Aorta (tissue), 5 donors: ENCODE measurements around the gene IFIH1. TPM values are rescaled to one million over a fixed set of nuclear protein-coding genes. Genes with fewer than 3 reads are reported as not detected.
A peak's percentile ranks its signal among the peaks of the same experiment; 100 is the strongest.

Experiments
- ATAC-seq: fragments of 200-7000 bp; cut with Tn5 transposase; one replicate; pipeline ENCODE4 v1.9.1; 2022; ENCODE audit warnings: moderate library complexity; ENCODE audit not compliant: low FRiP score
- DNase-seq, 2 donors: peaks; one replicate each; pipeline ENCODE4 v3.0.0-alpha.2; 2020
- H3K27ac ChIP-seq, 2 donors: one replicate each; pipeline ENCODE4 v1.5.1; 2013; ENCODE audit warnings: low read length in 2 of 2, mild to moderate bottlenecking in 2 of 2, moderate library complexity in 2 of 2, control low read depth in 1 of 2, inconsistent platforms in 1 of 2, low read depth in 1 of 2
- H3K27me3 ChIP-seq, 2 donors: one replicate each; pipeline ENCODE4 v1.6.1; 2013; ENCODE audit warnings: control low read depth in 1 of 2, low read length in 1 of 2, mild to moderate bottlenecking in 1 of 2, moderate library complexity in 1 of 2; ENCODE audit not compliant: insufficient read depth in 2 of 2, control insufficient read depth in 1 of 2
- H3K36me3 ChIP-seq, 2 donors: one replicate each; pipeline ENCODE4 v1.6.1; 2013; ENCODE audit warnings: control low read depth in 1 of 2, low read length in 1 of 2, mild to moderate bottlenecking in 1 of 2; ENCODE audit not compliant: insufficient read depth in 2 of 2, control insufficient read depth in 1 of 2
- H3K4me1 ChIP-seq, 2 donors: one replicate each; pipeline ENCODE4 v1.6.1; 2013; ENCODE audit warnings: low read length in 2 of 2, control low read depth in 1 of 2, mild to moderate bottlenecking in 1 of 2, moderate library complexity in 1 of 2; ENCODE audit not compliant: insufficient read depth in 2 of 2, control insufficient read depth in 1 of 2
- H3K4me3 ChIP-seq, 2 donors: one replicate each; pipeline ENCODE4 v1.5.1; 2013; ENCODE audit warnings: low read length in 2 of 2, control low read depth in 1 of 2, mild to moderate bottlenecking in 1 of 2
- H3K9me3 ChIP-seq: one replicate; pipeline ENCODE4 v1.6.1; 2013; ENCODE audit warnings: mild to moderate bottlenecking, low read length; ENCODE audit not compliant: control insufficient read depth
- WGBS, 2 donors: extraction: QIAGEN DNeasy Blood & Tissue Kit; methylation state at CpG; one replicate each; pipeline ENCODE4 v1.1.7; 2013; 5-methylcytosine and 5-hydroxymethylcytosine counted together
- intact Hi-C, 2 donors: fragments of 100-400 bp; cut with DNase I; formaldehyde crosslinking; loops; one replicate each; pipeline versions ENCODE4 v1.14.2 to v1.15.0; 2022
- polyA plus RNA-seq, 2 donors: library from polyadenylated mRNA; stranded (reverse); fragments of 200-250 nt; gene quantifications; one replicate each; pipeline ENCODE4 v1.2.3, GENCODE V29; 2013
- total RNA-seq, 2 donors: library from RNA; stranded (reverse); fragmentation: NEBNext Ultra II Directional; extraction: Animal tissue kit (Norgen Biotek cat#: 25700); gene quantifications; one replicate each; pipeline ENCODE4 v1.2.1, GENCODE V29; 2021
- donor health status: healthy with polysubstance abuse.
- donor health status: Bipolar disorder and iron deficiency.
- donor health status: DM: no; HTN: no; CAD: no.
- donor health status: DM: no; HTN: no; CAD: no.
- donor health status: DM: yes; HTN: yes; CAD: no.

Gene IFIH1
- total and polyA plus RNA-seq, 4 donors, result 6.5 to 22.1 (median 12.6) TPM

DNA sequence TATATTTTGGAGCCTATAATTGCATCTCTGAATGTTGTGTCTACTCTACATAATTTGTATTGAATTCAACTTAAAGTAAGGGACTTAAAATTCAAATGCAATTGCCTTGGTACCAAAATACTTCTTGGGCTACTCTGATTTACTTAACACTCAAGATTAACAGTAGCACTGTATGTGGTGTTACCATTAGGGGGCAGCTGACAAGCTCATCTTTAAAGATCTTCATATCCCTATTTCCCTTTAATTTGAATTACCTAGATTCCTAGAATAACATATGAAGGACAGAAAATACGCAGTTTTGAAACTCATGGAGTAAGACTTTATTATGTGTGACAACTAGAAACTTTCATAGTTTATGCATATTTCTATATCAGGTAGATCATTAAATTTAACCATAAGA, 37.8 kb downstream of the IFIH1 start:
- Histone ChIP-seq H3K36me3 (peaks cover 0 to 3% of the 10 kb centered on the region in 2 donors), H3K27ac (no peak overlapping the region), H3K4me1 (no peaks in the 10 kb centered on the region), H3K9me3 (no peaks in the 10 kb centered on the region), H3K27me3 (no peaks in the 10 kb centered on the region), H3K4me3 (no peak overlapping the region)
- intact Hi-C loops, result no loop called here
- DNase-seq, result no peak
- ATAC-seq, result no peak
- 98% methylated on average over 1 of the region's 1 CpG for WGBS, 2 donors

DNA sequence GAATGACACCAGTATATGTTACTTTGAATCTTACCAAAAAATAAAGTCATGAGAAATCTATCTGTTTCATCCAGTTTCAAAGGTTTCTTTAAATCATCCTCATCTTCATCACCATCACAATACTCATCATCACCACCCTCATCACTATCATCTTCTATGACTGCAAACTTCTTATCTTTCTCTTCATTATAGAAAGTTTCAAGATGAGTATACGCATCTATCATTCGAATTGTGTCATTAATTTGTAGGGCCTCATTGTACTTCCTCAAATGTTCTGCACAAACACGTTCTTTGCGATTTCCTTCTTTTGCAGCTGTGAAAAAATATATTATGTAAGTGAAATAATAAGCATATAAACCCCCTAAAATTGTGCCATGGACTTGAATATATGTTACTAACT, 41.1 kb downstream of the IFIH1 start:
- intact Hi-C loops, result no loop called here
- H3K9me3 ChIP-seq, result no peaks in the 10 kb centered on the region
- H3K27ac ChIP-seq, result no peak overlapping the region
- no peaks in the 10 kb centered on the region for H3K4me1 ChIP-seq
- peaks cover 3% of the 10 kb centered on the region in 2 donors for H3K36me3 ChIP-seq
- no peak overlapping the region for H3K4me3 ChIP-seq
- DNase-seq (no peak), ATAC-seq (no peak)
- H3K27me3 ChIP-seq, result no peaks in the 10 kb centered on the region
- WGBS, 2 donors, result 90 to 93% methylated on average over 4 of the region's 4 CpGs

DNA sequence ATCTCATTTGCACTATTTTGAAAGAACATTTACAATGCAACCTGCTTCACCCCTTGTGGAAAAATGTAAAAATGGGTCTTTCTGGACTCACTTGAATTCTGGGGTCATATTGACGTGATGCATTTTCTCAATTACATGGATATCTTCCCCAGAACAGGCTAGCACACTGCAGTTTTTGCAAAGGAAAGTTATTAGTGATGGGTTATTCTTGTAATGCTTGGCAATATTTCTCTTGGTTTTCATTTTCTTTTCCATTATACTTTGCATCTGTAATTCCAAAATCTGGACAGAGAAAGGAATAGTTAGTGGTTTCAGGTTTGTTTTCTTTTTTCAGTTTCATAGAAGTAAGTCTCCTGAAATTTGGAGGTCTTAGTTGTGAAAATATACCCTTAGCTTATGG, 50.5 kb downstream of the IFIH1 start:
- no peak overlapping the region for H3K4me3 ChIP-seq
- H3K4me1 ChIP-seq, result no peaks in the 10 kb centered on the region
- DNase-seq (no peak), ATAC-seq (no peak)
- H3K9me3 ChIP-seq, result no peaks in the 10 kb centered on the region
- H3K36me3 ChIP-seq, result peaks cover 2 to 3% of the 10 kb centered on the region in 2 donors
- 94 to 98% methylated on average over 1 of the region's 1 CpG for WGBS, 2 donors
- no peaks in the 10 kb centered on the region for H3K27me3 ChIP-seq
- intact Hi-C loops, result no loop called here
- no peak overlapping the region for H3K27ac ChIP-seq

DNA sequence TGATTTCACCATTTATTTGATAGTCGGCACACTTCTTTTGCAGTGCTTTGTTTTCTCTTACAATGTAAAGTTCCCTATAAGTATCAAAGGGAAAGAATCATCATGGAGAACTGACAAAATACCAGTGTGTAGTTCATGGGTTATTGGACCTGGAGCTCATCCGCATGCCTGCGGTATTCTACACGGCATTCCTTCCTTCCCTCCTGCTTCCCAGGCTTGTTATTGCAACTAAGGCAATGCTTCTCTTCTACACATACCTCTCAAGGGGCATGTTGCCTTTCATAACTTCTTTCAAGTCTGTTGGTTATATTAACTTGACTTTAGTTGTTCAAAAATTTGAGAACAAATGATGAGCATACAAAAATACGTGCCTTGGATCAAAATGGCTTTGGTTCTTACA, 51.0 kb downstream of the IFIH1 start:
- intact Hi-C loops, result no loop called here
- DNase-seq (no peak), ATAC-seq (no peak)
- H3K4me3 ChIP-seq, result no peak overlapping the region
- H3K9me3 ChIP-seq, result no peaks in the 10 kb centered on the region
- no peak overlapping the region for H3K27ac ChIP-seq
- WGBS, 2 donors, result 84 to 86% methylated on average over 5 of the region's 5 CpGs
- no peaks in the 10 kb centered on the region for H3K27me3 ChIP-seq
- H3K36me3 ChIP-seq, result peaks cover under 1 to 2% of the 10 kb centered on the region in 2 donors
- no peaks in the 10 kb centered on the region for H3K4me1 ChIP-seq

DNA sequence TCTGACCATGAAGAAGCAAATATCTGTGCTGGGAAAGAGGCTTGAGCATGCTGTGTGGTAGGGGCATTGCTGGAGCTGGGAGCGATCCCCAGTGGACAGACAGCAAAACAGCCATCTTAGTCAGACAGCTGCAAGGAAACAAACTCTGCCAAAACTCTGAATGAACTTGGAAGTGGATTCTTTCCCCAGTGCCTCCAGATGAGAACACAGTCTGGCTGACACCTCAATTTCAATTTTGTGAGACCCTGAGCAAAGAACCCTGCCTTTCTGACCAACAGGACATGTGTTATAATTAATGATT, 52.1 kb downstream of the IFIH1 start:
- Histone ChIP-seq H3K4me3 (no peak overlapping the region), H3K4me1 (no peaks in the 10 kb centered on the region), H3K27ac (no peak overlapping the region), H3K36me3 (peaks cover 0 to 2% of the 10 kb centered on the region in 2 donors), H3K27me3 (no peaks in the 10 kb centered on the region), H3K9me3 (no peaks in the 10 kb centered on the region)
- intact Hi-C loops, result no loop called here
- ATAC-seq (no peak), DNase-seq (no peak)
- 91 to 93% methylated on average over 1 of the region's 1 CpG for WGBS, 2 donors

DNA sequence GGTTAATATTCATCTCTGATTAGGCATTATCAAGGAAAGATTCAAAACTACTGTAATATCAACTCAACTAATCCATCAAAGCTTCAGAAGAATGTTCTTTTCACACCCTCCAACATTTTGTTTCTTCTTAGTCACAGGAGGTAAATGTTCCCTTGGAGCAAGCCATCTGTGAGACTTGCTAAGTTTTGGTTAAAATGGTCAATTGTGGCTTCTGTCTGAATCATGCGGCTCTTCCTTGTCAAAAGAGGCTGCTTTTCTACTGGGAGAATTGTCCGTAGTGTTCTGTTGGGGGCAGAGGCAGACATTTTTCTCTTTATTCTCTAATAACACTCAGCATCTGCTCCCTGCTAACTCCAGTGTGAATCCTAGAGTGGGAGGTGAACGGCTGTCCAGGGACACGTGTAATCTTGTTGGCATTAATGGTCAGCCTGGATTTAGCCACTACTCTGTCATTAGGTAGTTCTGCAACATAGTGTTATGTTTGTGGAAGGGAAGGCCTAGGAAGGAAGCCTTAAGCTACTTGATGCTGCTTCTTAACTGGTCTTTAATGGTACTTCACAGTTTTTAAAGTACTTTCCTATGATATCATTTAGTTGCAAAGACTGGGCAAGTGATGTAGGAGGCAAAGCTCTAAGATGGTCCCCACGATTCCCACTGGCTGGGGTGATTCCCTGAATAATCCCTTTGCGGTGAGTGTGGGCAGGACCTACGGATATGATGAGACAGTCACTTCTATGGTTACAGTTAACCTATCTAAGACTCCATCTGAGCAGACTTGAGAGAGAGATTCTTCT, 52.6 kb downstream of the IFIH1 start:
- WGBS, 2 donors, result 89 to 93% methylated on average over 7 of the region's 7 CpGs
- H3K4me3 ChIP-seq, result no peak overlapping the region
- DNase-seq (no peak), ATAC-seq (no peak)
- intact Hi-C loops, result no loop called here
- H3K9me3 ChIP-seq, result no peaks in the 10 kb centered on the region
- no peaks in the 10 kb centered on the region for H3K4me1 ChIP-seq
- peaks cover 0 to 2% of the 10 kb centered on the region in 2 donors for H3K36me3 ChIP-seq
- H3K27ac ChIP-seq, result no peak overlapping the region
- no peaks in the 10 kb centered on the region for H3K27me3 ChIP-seq

DNA sequence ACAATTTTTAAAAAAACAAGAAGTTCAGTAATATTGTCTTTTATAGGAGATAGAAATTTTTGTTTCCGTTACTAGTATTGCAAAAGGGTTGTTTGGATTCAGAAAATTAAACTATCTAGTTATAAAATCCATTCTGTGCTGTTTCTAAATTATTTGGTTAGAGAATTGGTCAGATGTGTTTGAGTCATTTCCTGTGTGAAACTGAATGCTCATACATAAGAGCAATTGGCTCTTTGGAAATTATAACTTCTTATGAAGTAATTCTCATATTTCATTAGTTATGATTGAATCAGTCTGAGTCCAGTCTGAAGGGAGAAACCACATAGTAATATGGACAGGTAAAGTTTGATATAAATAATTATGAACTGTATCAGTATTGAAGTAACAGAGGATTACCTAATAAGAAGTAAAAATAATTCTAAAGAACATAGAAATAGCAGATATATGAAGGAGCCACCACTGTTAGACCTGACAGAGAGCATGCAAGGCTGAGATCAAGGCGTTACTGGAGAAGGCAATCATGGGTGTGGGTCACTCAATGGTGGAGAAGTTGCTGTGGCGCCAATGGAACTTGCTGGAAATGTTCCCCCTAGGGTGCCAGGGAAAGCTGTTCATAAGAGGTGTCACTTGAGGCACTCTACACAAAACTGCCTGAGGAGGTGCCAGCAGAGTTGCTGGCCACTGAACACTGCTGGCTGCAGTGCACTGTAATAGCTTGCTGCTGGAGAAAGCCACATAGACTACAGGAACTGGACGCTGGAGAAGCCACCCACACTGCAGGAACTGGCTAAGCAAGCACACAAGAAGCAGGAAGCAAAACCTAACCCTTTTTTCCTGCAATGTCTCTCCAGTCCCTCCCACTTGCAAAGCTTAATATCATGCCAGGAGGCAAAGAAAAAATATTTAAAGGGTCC, 57.2 kb downstream of the IFIH1 start:
- Histone ChIP-seq H3K4me3 (no peak overlapping the region), H3K9me3 (peaks cover 1% of the 10 kb centered on the region), H3K4me1 (no peaks in the 10 kb centered on the region), H3K27ac (no peak overlapping the region), H3K36me3 (no peaks in the 10 kb centered on the region), H3K27me3 (no peaks in the 10 kb centered on the region)
- intact Hi-C loops, result no loop called here
- DNase-seq (peak; percentile 76 to 85), ATAC-seq (peak; percentile 82)
- 52 to 53% methylated on average over 4 of the region's 4 CpGs for WGBS, 2 donors

DNA sequence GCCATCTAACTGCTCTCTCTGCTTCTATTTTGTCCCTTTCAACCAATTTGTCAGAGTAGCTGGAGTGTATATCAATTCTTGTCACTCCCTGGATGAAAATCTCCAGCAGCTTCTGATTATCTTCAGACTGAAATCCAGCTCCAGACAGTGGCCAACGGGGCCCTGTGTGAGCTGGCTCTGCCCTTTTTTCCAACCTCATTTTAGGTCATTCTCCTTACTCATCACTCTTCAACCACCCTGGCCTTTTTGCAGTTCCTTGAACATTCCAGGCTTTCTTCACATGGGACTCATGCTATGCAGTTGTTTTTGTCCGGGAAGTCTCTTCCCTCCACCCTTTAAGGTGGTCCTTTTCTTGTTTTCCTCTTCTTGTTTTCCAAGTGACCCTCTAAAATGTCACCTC, 59.8 kb downstream of the IFIH1 start:
- intact Hi-C loops, result no loop called here
- Histone ChIP-seq H3K9me3 (peaks cover 1% of the 10 kb centered on the region), H3K36me3 (no peaks in the 10 kb centered on the region), H3K27ac (no peak overlapping the region), H3K27me3 (no peaks in the 10 kb centered on the region), H3K4me3 (no peak overlapping the region), H3K4me1 (no peaks in the 10 kb centered on the region)
- WGBS, 2 donors, result 68 to 80% methylated on average over 2 of the region's 2 CpGs
- ATAC-seq (no peak), DNase-seq (no peak)

DNA sequence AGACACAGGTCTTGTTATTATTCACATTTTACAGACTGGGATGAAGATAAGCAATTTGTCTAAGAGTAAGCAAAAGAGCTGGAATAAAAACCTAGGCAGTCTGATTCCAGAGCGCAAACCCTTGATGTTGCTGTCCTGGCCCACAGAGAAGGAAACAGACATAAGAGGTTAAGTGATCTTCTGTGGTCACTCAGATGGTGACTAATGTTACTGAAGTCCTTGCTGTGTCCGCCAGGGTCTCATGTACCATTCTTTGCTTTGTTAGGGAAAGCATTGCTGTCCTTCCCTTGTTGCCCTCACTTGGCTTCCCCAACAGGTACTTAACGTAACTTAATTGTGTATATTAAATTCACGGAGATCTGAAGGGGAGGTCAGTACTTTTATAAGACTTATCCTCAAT, 60.3 kb downstream of the IFIH1 start:
- DNase-seq, result no peak
- Histone ChIP-seq H3K27ac (no peak overlapping the region), H3K4me3 (no peak overlapping the region), H3K9me3 (peaks cover 1% of the 10 kb centered on the region), H3K27me3 (no peaks in the 10 kb centered on the region), H3K4me1 (no peaks in the 10 kb centered on the region), H3K36me3 (no peaks in the 10 kb centered on the region)
- WGBS, 2 donors, result 95 to 97% methylated on average over 4 of the region's 4 CpGs
- intact Hi-C loops, result no loop called here
- no peak for ATAC-seq
